Activated naive CD8-positive, alpha-beta T cell treated with anti-CD3 and anti-CD28 coated beads for 36 hours (primary cell): Measurements from ENCODE around the gene SAMD8. TPM values are rescaled to one million over a fixed set of nuclear protein-coding genes. Genes with fewer than 3 reads are reported as not detected.
"Not testable (repeated sequence)": the region's sequence is repeated elsewhere in the genome, so short reads cannot be mapped to it uniquely, and the experiment has no call there.

Experiments
- DNase-seq: peaks from one replicate; pipeline ENCODE4 v3.0.0; 2021
- H3K27ac Mint-ChIP-seq: one replicate; pipeline ENCODE4 v1.8.0; 2022; ENCODE audit warnings: mild to moderate bottlenecking, moderate library complexity, mixed read lengths
- H3K27me3 Mint-ChIP-seq: one replicate; pipeline ENCODE4 v1.8.0; 2022; ENCODE audit warnings: mild to moderate bottlenecking, mixed read lengths
- H3K36me3 Mint-ChIP-seq: one replicate; pipeline ENCODE4 v1.8.0; 2021; ENCODE audit warnings: mild to moderate bottlenecking, mixed read lengths
- H3K4me1 Mint-ChIP-seq: one replicate; pipeline ENCODE4 v1.8.0; 2021; ENCODE audit warnings: mixed read lengths
- H3K4me3 Mint-ChIP-seq: one replicate; pipeline ENCODE4 v1.8.0; 2022; ENCODE audit warnings: mild to moderate bottlenecking, moderate library complexity, mixed read lengths
- H3K9me3 Mint-ChIP-seq: one replicate; pipeline ENCODE4 v1.8.0; 2022; ENCODE audit warnings: mixed read lengths
- total RNA-seq, 2 experiments: library from RNA; stranded (reverse); gene quantifications; one replicate each; pipeline ENCODE4 v1.2.3, GENCODE V29; 2021

SAMD8 gene
- total RNA-seq, 2 experiments from 2014 or later: 15.9 to 17.3 TPM

- no peaks in the 10 kb centered on the region for H3K4me1 Mint-ChIP-seq
- H3K27ac Mint-ChIP-seq: no peak overlapping the region
- no peaks in the 10 kb centered on the region for H3K36me3 Mint-ChIP-seq
- H3K27me3 Mint-ChIP-seq: no peaks in the 10 kb centered on the region
- H3K4me3 Mint-ChIP-seq: no peak overlapping the region
- H3K9me3 Mint-ChIP-seq: no peaks in the 10 kb centered on the region
- DNase-seq: no peak
Measured at GRCh38 chr10:75098902-75099673, 12.4 kb upstream of the SAMD8 start.

- Mint-ChIP-seq H3K27me3 (no peaks in the 10 kb centered on the region), H3K4me1 (no peaks in the 10 kb centered on the region), H3K4me3 (no peak overlapping the region), H3K9me3 (no peaks in the 10 kb centered on the region), H3K36me3 (no peaks in the 10 kb centered on the region), H3K27ac (no peak overlapping the region)
- peak; percentile 81 for DNase-seq
Measured at GRCh38 chr10:75099952-75100763, 11.3 kb upstream of the SAMD8 start.

GRCh38 chr10:75100764-75101291, 10.6 kb upstream of the SAMD8 start:
- Mint-ChIP-seq H3K4me3 (no peak overlapping the region), H3K27me3 (no peaks in the 10 kb centered on the region), H3K4me1 (no peaks in the 10 kb centered on the region), H3K27ac (no peak overlapping the region), H3K9me3 (no peaks in the 10 kb centered on the region), H3K36me3 (no peaks in the 10 kb centered on the region)
- no peak for DNase-seq

GRCh38 chr10:75101416-75102251, 9.8 kb upstream of the SAMD8 start:
- Mint-ChIP-seq H3K9me3 (no peaks in the 10 kb centered on the region), H3K36me3 (no peaks in the 10 kb centered on the region), H3K27me3 (no peaks in the 10 kb centered on the region), H3K27ac (no peak overlapping the region), H3K4me1 (no peaks in the 10 kb centered on the region), H3K4me3 (no peak overlapping the region)
- DNase-seq: no peak

GRCh38 chr10:75102830-75103673, 8.4 kb upstream of the SAMD8 start:
- H3K4me3 Mint-ChIP-seq: no peak overlapping the region

GRCh38 chr10:75103881-75104686, 7.4 kb upstream of the SAMD8 start:
- Mint-ChIP-seq H3K9me3 (no peaks in the 10 kb centered on the region), H3K27ac (no peak overlapping the region), H3K27me3 (no peaks in the 10 kb centered on the region), H3K4me1 (no peaks in the 10 kb centered on the region), H3K36me3 (no peaks in the 10 kb centered on the region), H3K4me3 (no peak overlapping the region)
- DNase-seq: no peak

More at GRCh38 chr10:75102830-75103673, 8.4 kb upstream of the SAMD8 start:
- Mint-ChIP-seq H3K4me1 (no peaks in the 10 kb centered on the region), H3K27ac (no peak overlapping the region), H3K36me3 (no peaks in the 10 kb centered on the region), H3K9me3 (no peaks in the 10 kb centered on the region), H3K27me3 (no peaks in the 10 kb centered on the region)
- DNase-seq: no peak

- H3K27me3 Mint-ChIP-seq: no peaks in the 10 kb centered on the region
- no peaks in the 10 kb centered on the region for H3K9me3 Mint-ChIP-seq
Measured at GRCh38 chr10:75104842-75105241, 6.6 kb upstream of the SAMD8 start.

GRCh38 chr10:75105576-75106197, 5.8 kb upstream of the SAMD8 start:
- no peak for DNase-seq
- no peaks in the 10 kb centered on the region for H3K36me3 Mint-ChIP-seq
- no peaks in the 10 kb centered on the region for H3K9me3 Mint-ChIP-seq
- no peak overlapping the region for H3K4me3 Mint-ChIP-seq
- no peaks in the 10 kb centered on the region for H3K27me3 Mint-ChIP-seq
- H3K4me1 Mint-ChIP-seq: peaks cover 15% of the 10 kb centered on the region
- H3K27ac Mint-ChIP-seq: no peak overlapping the region

More at GRCh38 chr10:75104842-75105241, 6.6 kb upstream of the SAMD8 start:
- DNase-seq: no peak
- Mint-ChIP-seq H3K27ac (no peak overlapping the region), H3K4me1 (peaks cover 6% of the 10 kb centered on the region), H3K4me3 (no peak overlapping the region), H3K36me3 (no peaks in the 10 kb centered on the region)

- no peaks in the 10 kb centered on the region for H3K27me3 Mint-ChIP-seq
- no peaks in the 10 kb centered on the region for H3K9me3 Mint-ChIP-seq
- DNase-seq: no peak
- no peak overlapping the region for H3K27ac Mint-ChIP-seq
- no peaks in the 10 kb centered on the region for H3K36me3 Mint-ChIP-seq
- no peak overlapping the region for H3K4me3 Mint-ChIP-seq
- H3K4me1 Mint-ChIP-seq: peaks cover 16% of the 10 kb centered on the region
Measured at GRCh38 chr10:75106242-75106641, 5.2 kb upstream of the SAMD8 start.

GRCh38 chr10:75106891-75107290, 4.6 kb upstream of the SAMD8 start:
- H3K9me3 Mint-ChIP-seq, H3K27ac Mint-ChIP-seq, H3K36me3 Mint-ChIP-seq, H3K27me3 Mint-ChIP-seq, H3K4me3 Mint-ChIP-seq, DNase-seq: not testable (repeated sequence)
- H3K4me1 Mint-ChIP-seq: peaks cover 16% of the 10 kb centered on the region

- Mint-ChIP-seq H3K27me3 (no peaks in the 10 kb centered on the region), H3K9me3 (no peaks in the 10 kb centered on the region), H3K36me3 (peaks cover 3% of the 10 kb centered on the region), H3K4me1 (peaks cover 20% of the 10 kb centered on the region), H3K4me3 (no peak overlapping the region), H3K27ac (no peak overlapping the region)
- DNase-seq: no peak
Measured at GRCh38 chr10:75107756-75108683, 3.4 kb upstream of the SAMD8 start.

GRCh38 chr10:75108684-75109458, 2.6 kb upstream of the SAMD8 start:
- DNase-seq: no peak
- no peaks in the 10 kb centered on the region for H3K27me3 Mint-ChIP-seq
- no peak overlapping the region for H3K27ac Mint-ChIP-seq
- H3K4me3 Mint-ChIP-seq: no peak overlapping the region
- H3K36me3 Mint-ChIP-seq: peaks cover 7% of the 10 kb centered on the region
- no peaks in the 10 kb centered on the region for H3K9me3 Mint-ChIP-seq
- H3K4me1 Mint-ChIP-seq: peaks cover 29% of the 10 kb centered on the region
